Glomerular endothelial cell (primary cell): ENCODE data around the gene BBX. TPM values are rescaled to one million over a fixed set of nuclear protein-coding genes. Genes with fewer than 3 reads are reported as not detected.

Experiments used
- DNase-seq: peaks from one replicate; pipeline ENCODE4 v3.0.0-alpha.2; 2011; ENCODE audit warnings: low read depth, low spot score; ENCODE audit errors: extremely low read depth
- total RNA-seq: library from RNA; depleted of rRNA; stranded (reverse); fragments of >200 nt; gene quantifications from 2 replicates; pipeline ENCODE4 v1.2.3, GENCODE V29; 2015

BBX gene
- total RNA-seq, 1 donor from 2014 or later, result 42.0 TPM

DNA sequence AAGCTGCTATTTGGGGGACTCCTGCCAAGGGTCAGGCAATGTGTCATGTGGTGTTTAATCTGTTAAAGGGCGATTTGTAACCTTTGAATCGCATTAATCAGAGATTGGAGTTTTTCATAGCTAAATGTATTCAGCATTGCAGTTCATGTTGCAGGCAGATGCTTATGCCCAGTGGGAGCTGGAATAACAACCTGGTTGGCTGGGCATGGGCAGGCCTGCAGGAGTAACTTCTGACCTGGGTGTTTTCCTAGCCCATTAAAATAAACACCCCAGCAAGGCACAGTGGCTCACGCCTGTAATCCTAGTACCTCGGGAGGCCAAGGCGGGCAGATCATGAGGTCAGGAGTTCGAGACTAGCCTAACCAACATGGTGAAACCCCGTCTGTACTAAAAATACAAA is 268.7 kb downstream of the BBX start:
- no peak for DNase-seq

DNA sequence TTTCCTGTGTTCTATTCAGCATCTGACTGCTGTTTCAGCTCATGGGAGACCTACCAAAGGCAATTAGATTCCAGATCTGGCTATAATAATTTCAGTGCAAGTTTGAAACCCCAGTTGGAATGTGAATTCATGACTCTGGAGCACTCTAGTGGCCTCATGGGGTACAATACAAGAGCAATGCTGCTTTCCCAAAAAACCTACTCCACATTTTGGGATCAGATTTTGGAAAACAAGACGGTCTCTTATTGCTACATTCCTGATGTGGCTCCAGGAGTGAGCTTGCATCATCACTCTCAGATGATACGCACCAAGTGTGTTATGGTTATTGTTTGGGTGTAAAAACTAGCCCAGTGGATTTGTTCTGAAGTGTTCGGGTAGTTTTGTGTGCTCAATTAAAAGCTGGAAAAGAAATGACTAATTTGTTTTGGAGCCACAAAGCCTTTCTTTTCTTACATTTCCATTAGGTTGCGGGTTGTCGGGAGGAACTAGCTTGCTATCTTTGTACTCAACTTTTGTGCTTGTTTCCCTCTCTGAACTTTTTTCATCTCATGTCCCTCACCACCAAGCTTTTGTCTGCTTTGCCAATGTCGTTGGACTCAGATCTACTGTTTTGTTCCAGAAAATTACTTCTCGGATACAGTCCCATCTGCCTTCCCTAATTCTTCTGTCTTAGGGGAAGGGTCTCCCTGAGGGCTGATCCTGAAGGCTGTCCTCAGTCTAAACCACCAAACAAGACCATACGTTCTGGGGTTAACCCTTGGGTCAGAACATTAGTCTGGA is 272.1 kb downstream of the BBX start:
- DNase-seq, result no peak

DNA sequence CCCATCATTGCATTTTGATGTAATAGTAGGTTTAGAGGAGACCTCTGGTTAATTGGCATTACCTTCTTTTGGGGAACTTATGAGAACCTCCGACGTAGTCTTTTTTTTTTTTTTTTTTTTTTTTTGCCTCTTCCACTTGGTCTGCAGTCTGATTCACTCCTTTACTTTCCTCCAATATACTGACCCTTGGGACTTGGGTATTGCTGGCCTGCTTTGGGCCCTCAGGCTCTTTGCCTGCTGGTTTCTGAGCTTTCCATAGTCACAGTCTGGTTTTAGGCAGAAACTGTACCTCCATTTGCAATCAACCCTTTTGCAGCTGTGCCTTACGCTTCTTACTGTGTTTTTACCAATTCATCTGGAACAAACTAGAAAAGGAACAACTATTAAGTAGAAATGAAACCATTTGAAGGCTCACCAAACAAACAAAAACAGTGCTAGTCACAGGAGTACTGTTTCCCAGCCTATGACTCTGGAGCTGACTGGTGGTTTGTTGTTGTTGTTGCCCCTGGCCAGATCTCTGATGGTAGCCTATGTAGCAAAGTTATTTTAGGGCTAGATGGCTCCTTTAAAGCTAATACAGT is 272.8 kb downstream of the BBX start:
- DNase-seq, result no peak

DNA sequence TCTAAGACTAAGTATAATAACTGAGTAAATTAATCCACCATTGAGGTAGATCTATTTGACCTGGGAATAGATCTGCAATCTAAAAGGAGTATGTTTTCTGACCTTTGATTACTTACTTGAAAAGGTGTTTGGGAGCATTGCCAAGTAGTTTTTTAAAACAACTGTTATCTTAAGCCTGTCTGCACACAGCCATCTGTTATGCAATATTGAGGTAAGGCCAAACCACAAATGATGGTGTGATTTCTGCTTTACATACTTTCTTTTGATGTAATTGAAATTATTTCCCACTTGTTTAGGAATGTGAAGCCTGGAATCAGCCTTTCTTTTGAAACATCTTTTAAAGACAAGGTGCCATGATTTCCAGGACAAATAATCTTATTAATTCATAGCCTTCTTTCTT is 274.0 kb downstream of the BBX start:
- DNase-seq, result no peak

DNA sequence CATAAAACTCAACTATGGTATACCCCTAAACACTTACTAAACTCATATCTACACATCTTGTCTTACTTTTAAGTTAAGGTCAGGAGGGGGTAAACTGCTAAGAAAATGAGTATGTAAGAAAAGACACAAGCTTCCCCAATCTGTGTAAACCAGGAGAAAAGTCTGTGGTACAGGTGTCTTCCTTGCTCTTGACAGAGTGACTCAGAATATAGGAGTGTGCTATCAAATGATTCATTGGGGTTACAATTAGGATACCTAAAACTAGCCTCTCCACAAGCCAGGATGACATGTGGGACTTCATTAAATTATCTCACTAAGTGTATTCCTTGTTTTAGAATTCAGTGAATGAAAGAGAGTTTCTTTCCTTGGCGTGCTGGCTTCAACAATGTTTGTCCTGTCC is 274.8 kb downstream of the BBX start:
- DNase-seq, result no peak

DNA sequence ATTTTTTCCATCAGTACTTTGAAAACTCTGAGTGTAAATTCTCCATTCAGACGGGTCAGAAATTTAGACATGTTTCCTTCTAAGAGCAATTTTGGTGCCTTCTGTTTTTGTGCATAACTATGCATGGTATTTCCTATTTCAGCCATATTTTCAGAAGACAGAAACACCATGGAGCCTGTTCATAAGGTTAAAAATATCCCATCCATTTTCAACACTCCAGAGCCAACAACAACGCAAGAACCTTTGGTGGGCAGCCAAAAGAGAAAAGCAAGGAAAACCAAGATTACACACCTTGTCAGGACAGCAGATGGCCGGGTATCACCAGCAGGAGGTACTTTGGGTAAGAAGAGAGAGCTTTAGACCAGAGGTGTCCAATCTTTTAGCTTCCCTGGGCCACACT is 275.6 kb downstream of the BBX start:
- DNase-seq, result no peak

DNA sequence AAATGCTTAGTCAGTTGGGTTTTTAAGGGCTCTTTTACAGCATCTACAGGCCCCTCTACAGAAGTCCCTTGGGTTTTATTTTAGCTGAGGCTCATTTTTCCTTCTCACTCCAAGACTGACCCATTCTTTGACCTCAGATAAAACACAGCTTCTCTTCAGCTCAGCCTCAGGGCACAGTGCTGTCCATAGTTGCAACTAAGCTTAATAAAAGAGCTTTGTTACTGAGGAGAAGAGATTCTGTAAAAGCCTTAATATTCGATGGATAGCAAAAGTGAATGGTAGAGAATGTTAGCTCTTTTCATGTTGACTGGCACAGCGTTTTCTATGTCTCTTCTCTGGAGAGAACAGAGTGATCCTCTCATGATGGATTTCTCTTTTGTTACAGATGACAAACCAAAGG is 277.9 kb downstream of the BBX start:
- DNase-seq, result no peak

DNA sequence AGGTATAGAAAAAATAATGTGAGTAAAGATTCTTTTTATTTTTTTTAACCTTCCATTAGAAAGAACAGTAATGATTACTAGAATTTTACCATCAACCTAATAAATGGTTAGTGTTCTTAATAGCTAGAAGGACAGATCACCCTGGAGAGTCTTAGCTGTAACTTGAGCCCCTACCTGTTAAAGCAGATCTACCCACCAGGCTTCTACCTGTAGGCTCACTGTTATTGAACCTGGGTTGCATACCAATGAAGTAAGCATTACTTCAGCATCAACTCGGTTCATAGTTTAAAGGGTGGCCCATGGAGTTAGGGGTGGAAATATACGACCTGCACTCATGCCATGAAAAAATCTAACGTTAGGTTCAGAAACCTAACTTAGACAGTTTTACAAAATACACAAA is 280.4 kb downstream of the BBX start:
- no peak for DNase-seq

DNA sequence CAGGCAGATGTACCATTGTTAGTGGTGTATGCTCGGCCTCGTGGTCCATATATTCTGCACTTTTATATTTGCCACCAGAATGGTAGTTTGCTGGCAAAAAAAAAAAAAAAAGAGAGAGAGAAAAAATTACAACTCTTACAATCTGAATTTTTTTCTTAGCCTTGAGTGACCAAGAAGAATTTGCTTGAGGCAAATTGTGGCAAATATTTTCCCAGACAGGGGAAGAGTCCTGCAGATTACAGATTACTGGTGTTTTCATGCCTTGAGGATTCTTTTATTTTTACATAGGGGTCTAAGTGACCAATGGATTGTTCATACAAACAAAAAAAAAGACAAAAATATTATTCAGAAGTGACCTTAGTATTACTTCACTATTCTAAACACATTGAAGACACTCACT is 283.3 kb downstream of the BBX start:
- no peak for DNase-seq

DNA sequence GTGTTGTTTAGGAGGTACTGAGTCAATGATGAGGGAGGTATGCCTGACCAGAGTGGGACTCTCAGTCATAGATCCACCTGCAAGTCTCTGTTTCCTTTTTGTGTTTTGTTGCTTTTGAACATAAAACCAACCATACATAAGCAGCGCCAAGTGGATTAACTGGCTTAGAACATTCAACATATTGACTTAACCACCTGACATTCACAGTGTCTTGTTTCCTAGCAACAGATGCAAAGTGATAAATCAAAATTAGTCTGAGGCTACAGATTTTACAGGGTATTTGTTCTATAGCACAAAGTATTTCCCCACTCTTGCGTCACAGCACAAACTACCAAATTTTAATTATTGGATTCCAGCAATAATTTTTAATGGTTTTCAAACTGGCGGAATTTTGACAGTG is 283.8 kb downstream of the BBX start:
- no peak for DNase-seq

DNA sequence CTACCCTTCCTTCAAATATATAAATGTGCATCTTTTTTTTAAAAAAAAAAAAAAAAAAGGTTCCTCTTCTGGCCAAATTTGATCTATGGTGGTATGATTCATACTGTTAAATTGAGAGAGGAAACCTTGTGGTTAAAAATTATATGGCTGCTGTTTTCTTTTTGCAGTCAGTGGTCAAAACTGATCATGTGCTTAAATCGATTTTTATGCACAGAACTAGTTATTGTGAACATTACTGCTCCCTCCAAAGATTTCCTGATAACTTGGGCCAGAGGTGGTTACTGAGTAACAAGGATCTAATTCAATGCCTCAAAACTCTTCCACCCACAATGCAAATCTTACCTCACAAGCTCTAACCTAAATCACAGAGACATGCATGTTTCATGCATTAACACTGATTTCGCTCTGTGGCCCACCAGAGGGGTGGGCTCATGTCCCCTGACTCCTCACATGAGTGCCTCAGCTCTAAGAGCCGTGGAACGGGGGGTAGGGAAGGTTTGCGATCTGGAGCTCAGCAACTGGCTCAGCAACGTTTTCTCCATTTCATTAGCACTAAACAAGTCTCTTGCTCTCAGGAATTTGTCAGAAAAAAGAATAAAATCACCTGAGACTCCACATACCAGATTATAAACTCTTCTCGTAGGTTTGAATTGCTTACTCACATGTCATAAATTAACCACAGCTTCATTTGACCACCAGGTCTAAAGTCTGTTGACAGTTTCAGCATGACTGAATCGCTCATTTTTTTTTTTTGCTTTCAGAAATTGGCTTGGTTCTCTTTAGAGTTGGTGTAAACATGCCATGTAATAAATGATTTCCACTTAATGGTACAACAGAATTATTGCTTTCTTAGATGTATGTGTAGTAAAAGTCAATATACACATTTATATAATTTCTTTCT is 287.7 kb downstream of the BBX start:
- DNase-seq, result no peak

DNA sequence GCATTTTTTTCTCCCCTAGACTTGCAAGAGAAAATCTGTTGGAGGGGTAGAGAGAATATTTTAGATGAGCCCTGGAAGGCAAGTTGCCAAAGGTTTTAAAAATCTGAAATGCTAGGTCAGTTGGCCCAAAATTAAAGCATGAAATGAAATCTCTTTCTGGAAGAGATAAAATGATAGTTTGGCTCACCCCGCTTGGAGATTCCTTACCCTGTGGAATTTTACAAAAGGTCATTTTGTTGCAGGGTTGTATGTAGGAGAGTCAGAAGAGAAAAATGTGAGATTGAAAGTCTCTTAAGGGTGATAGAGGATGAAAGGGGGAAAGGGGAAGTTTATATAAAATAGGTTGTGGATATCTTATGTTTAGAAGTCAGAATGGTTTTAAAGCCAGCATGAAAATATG is 290.3 kb downstream of the BBX start:
- no peak for DNase-seq

DNA sequence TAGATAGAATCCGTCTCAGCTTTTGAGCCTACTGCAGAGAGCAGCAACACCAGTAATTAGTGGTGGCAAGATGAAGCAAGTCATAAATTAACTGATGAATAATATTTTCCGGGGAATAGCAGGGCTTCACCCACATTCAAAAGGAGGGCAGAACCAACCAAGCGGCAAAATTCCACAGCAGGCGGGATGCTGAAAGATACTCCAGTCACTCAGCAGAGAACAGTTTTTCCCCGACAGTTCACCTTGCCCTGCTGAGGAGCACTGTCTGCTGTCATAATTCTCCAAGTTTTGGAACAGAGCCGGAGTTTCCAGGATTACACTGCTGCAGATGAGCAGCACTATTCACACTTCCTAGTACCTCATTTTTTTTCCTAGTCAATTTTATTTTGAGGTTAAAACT is 293.3 kb downstream of the BBX start:
- DNase-seq, result no peak

DNA sequence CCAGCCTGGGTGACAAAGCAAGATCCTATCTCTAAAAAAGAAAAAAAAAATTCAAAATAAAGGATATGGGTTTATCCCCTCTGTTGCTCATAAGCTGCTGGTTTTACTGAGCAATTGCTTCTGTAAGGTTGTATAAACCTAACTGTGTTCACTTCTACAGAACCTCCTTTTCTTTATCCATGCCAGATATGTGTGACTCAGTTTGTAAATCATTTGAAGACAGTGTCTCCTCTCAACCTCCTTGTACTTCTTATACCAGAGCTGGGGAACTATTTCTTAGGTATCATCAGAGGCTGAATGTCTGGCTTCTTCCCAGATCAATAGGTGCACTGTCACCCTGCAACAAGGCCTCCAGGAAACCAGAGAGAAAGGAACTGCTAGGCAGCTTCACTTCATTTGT is 294.3 kb downstream of the BBX start:
- DNase-seq, result no peak

DNA sequence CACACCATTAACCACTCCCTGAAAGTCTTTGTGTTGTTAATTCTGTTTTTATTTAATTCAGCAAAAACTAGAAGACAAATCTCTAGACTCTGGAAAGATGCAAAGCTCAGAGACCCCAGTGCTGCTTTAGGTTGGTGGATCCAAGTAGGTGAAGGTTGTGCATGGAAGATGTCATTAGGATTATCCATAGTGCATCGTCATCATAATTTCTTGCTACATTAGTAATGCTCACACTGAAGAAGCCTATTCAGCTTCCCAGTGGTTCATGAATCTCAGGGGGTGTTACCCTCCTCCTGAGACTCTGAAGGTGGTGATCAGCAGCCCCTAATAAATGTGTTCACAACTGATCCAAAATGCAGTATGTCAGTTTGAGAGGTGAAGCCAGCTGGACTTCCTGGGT is 295.3 kb downstream of the BBX start:
- DNase-seq, result no peak

DNA sequence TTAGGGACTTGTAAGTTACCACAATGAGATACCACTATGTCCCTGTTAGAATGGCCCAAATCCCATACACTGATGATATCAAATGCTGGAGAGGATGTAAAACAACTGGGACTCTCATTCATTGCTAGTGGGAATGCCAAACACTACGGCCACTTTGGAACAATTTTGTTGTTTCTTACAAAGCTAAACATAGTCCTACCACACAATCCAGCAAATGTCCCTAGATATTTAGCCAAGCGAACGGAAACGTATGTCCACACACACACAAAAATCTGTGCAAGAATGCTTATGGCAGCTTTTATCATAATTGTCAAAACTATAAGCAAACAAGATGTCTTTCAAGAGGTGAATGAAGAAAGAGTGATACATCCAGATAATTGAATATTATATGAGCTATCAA is 296.9 kb downstream of the BBX start:
- DNase-seq, result no peak

DNA sequence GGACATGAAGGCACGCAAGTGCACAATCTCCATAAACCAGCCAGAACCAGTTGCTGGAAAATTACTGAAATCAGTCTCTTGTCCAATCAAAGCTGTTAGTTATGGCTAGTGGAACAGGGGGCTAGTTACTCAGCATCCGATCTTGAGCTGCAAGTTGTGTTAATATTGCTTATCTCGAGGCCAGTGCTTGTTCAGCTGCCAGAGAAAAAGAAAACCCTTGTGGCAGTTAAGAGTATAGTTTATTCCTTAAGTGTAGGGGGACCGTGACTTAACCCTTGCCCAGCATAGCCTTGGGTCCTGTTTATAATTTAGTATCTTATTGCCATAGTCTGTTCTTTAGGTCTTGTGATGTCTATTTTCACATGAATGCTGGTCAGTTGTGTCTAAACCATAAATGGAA is 299.5 kb downstream of the BBX start:
- no peak for DNase-seq

DNA sequence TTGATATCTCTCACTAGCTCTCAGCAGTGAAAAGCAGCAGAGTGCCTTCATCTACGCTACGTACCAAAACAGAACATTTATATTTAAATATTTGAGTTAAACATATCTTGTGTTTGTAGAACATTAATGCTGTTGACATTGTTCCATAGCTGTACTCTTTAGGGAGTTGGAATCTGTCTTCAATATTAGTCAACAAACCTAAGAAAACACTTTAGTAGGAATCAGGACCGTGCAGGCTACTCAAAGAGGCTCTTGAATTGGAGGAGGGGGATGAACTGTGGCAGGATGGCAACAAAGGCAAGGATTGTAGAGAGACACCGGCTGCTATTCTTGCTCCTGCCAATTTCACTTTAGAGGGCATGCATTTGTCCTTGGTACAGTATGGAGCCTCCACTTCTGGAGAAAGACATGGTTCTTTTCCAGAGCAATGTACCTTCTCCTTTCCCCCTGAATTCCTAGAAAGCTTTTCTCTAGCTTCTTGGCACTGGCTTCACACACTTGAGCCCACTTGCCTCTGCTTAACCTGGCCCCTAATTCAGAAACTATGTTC is 302.1 kb downstream of the BBX start:
- no peak for DNase-seq

DNA sequence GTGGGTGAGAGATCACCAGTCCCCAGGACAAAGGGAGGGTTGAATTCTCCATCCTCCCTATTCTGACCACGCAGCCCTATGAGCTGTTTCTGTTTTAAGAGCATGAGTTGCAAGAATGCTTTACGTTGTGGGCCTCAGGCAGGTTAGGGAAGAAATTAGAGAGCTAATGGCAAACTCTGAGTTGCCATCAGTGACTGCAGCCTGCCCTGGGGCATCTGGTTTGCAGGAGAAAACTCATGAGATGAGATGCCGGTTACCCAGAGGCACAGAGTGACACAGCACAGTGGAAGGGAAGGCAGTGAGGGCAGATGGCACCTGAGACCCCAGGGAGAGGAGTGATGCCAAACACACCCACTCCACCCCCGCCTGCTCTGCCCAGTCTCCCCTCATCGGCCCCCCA is 302.8 kb downstream of the BBX start:
- DNase-seq, result no peak

DNA sequence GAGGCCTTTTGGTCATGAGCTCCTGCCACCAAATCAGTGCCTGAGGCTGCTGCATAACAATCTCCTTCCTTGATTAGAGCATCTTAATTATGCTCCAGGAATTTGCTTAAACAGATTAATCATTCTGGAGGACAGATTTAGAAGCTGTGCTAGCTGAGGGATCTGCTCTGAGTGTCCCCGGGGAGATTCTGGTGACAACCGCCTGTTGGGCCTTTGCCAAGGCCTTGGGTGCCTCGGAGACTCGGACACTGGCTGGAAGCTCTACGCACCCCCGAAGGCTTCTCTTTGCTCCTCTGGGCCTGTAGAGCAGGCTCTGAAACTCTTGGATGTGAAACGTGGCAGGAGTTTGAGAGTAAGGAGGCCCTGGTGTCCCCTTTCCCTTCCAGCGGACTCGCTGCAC is 304.0 kb downstream of the BBX start:
- DNase-seq, result no peak

DNA sequence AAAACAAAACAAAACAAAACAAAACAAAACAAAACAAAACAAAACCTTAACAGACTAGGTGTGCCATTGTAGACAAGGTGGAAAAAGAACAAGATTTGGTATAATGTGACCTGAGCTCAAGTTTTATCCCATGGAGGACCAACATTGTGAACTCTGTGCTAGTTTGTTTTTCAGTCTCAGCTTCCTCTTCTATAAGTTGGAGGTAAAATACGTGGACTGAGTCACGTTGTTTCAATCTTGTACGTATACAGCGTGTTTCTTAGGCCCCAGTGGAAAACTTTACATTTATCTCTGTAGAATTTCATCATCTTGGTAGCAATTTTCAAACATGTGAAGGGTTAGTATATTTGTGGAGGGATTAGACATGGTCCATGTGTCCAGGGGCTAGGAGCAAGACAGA is 306.4 kb downstream of the BBX start:
- no peak for DNase-seq

DNA sequence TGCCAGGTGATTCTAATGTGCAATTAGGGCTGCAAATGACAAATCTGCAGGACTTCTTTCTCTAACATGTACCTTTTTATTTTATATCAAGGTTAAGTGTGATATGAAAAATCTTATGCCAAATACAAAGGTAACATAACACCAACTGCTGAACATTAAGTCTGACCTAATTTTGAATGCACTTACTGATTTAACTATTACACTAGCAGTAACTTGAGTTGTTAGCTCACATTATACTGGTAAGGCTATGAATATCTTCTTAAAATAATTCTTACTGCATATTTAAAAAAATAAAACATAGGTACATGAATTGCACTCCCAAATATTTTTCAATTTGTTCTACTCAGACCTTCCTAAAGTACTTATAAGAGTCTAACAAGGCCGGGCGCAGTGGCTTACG is 308.8 kb downstream of the BBX start:
- DNase-seq, result no peak
